CD14-positive monocyte (primary cell): ENCODE results near the gene SLC36A3. TPM values are rescaled to one million over a fixed set of nuclear protein-coding genes. Genes with fewer than 3 reads are reported as not detected.
"Not testable (repeated sequence)": the region's sequence is repeated elsewhere in the genome, so short reads cannot be mapped to it uniquely, and the experiment has no call there.

Experiments used
- DNase-seq, 3 donors: peaks; one replicate each; pipeline ENCODE4 v3.0.0-alpha.2; 2011 to 2022
- H2AFZ ChIP-seq: 2 replicates; pipeline ENCODE4 v1.6.0; 2012; ENCODE audit warnings: mild to moderate bottlenecking, low read depth, low read length, inconsistent platforms; ENCODE audit not compliant: insufficient read depth, poor library complexity, severe bottlenecking
- H3K27ac ChIP-seq, 2 donors: 1 replicate in 1 of 2; 2 replicates in 1 of 2; pipeline ENCODE4 v1.5.1; 2012 to 2013; ENCODE audit warnings: low read length in 2 of 2, control low read depth in 1 of 2, inconsistent platforms in 1 of 2, low read depth in 1 of 2, mild to moderate bottlenecking in 1 of 2
- H3K27me3 ChIP-seq, 2 donors: one replicate each; pipeline versions ENCODE4 v1.6.0 to v1.6.1; 2011 to 2013; ENCODE audit warnings: low read length in 2 of 2; ENCODE audit not compliant: control insufficient read depth in 2 of 2, insufficient read depth in 2 of 2
- H3K36me3 ChIP-seq, 2 donors: replicated peaks in 1 of 2; 1 replicate in 1 of 2; 2 replicates in 1 of 2; pipeline versions ENCODE4 v1.5.1 to v1.6.1; 2012 to 2013; ENCODE audit warnings: low read length in 2 of 2, control low read depth in 1 of 2, inconsistent platforms in 1 of 2, mild to moderate bottlenecking in 1 of 2; ENCODE audit not compliant: insufficient read depth in 2 of 2, control insufficient read depth in 1 of 2
- H3K4me1 ChIP-seq, 2 donors: 1 replicate in 1 of 2; 2 replicates in 1 of 2; pipeline versions ENCODE4 v1.5.1 to v1.6.1; 2012 to 2013; ENCODE audit warnings: low read length in 2 of 2, control low read depth in 1 of 2, inconsistent platforms in 1 of 2, mild to moderate bottlenecking in 1 of 2, moderate library complexity in 1 of 2; ENCODE audit not compliant: insufficient read depth in 2 of 2, control insufficient read depth in 1 of 2
- H3K4me2 ChIP-seq: replicated peaks from 2 replicates; pipeline ENCODE3; 2012; ENCODE audit warnings: low read length, moderate library complexity, mild to moderate bottlenecking; ENCODE audit not compliant: poor library complexity, severe bottlenecking; ENCODE audit errors: extremely low read depth
- H3K4me3 ChIP-seq, 3 experiments: fragments of 200-600 bp in 1 of 3; sonication (generic) in 1 of 3; replicated peaks in 1 of 3; 1 replicate in 2 of 3; 2 replicates in 1 of 3; pipeline ENCODE4 v1.5.1; 2011 to 2013; ENCODE audit warnings: low read length in 3 of 3, mild to moderate bottlenecking in 3 of 3, control low read depth in 2 of 3, low read depth in 2 of 3, inconsistent platforms in 1 of 3, moderate library complexity in 1 of 3
- H3K79me2 ChIP-seq: 2 replicates; pipeline ENCODE4 v1.6.0; 2012; ENCODE audit warnings: mild to moderate bottlenecking, control low read depth, inconsistent platforms, low read length, moderate library complexity; ENCODE audit not compliant: insufficient read depth
- H3K9ac ChIP-seq: 2 replicates; pipeline ENCODE4 v1.6.0; 2017; ENCODE audit warnings: low read length, mild to moderate bottlenecking; ENCODE audit not compliant: insufficient read depth, poor library complexity, severe bottlenecking
- H3K9me3 ChIP-seq, 2 donors: replicated peaks in 1 of 2; 1 replicate in 1 of 2; 2 replicates in 1 of 2; pipeline versions ENCODE4 v1.5.1 to v1.6.1; 2012 to 2013; ENCODE audit warnings: low read length in 2 of 2, control low read depth in 1 of 2; ENCODE audit not compliant: control insufficient read depth in 1 of 2, insufficient read depth in 1 of 2
- H4K20me1 ChIP-seq: 2 replicates; pipeline ENCODE4 v1.6.0; 2012; ENCODE audit warnings: mild to moderate bottlenecking, low read length, control low read depth, moderate library complexity; ENCODE audit not compliant: insufficient read depth
- H3K27ac Mint-ChIP-seq, 7 donors: one replicate each; pipeline ENCODE4 v1.8.0; 2020; ENCODE audit warnings: mild to moderate bottlenecking in 7 of 7, mixed read lengths in 7 of 7, moderate library complexity in 6 of 7, inconsistent platforms in 2 of 7
- H3K27me3 Mint-ChIP-seq, 3 donors: one replicate each; pipeline ENCODE4 v1.8.0; 2021 to 2022; ENCODE audit warnings: low read depth in 3 of 3, mild to moderate bottlenecking in 3 of 3, mixed read lengths in 3 of 3, moderate library complexity in 3 of 3, inconsistent platforms in 1 of 3
- H3K36me3 Mint-ChIP-seq, 2 donors: one replicate each; pipeline ENCODE4 v1.8.0; 2020; ENCODE audit warnings: mixed read lengths in 2 of 2, inconsistent platforms in 1 of 2, mild to moderate bottlenecking in 1 of 2
- H3K4me1 Mint-ChIP-seq: one replicate; pipeline ENCODE4 v1.8.0; 2020; ENCODE audit warnings: mild to moderate bottlenecking, mixed read lengths
- H3K4me3 Mint-ChIP-seq, 2 donors: one replicate each; pipeline ENCODE4 v1.8.0; 2020; ENCODE audit warnings: mild to moderate bottlenecking in 2 of 2, mixed read lengths in 2 of 2, moderate library complexity in 1 of 2
- H3K9me3 Mint-ChIP-seq, 7 donors: one replicate each; pipeline ENCODE4 v1.8.0; 2020 to 2022; ENCODE audit warnings: mixed read lengths in 7 of 7, mild to moderate bottlenecking in 6 of 7, moderate library complexity in 6 of 7, inconsistent platforms in 2 of 7
- WGBS: methylation state at CpG from one replicate; pipeline ENCODE4 v1.1.5; 2013; ENCODE audit warnings: missing lambda C conversion rate; ENCODE audit not compliant: insufficient coverage; 5-methylcytosine and 5-hydroxymethylcytosine counted together
- intact Hi-C, 2 donors: fragments of 100-400 bp; cut with micrococcal nuclease; formaldehyde crosslinking; loops; one replicate each; pipeline versions ENCODE4 v1.15.0 to v1.15.1; 2023
- polyA plus RNA-seq, 3 donors: library from polyadenylated mRNA; depleted of rRNA in 1 of 3; unstranded in 2 of 3; stranded (reverse) in 1 of 3; fragments of 300-500 nt in 2 of 3; fragments of >200 nt in 1 of 3; fragmentation: Illumina TruSeq in 2 of 3; gene quantifications; 1 replicate in 2 of 3; 2 replicates in 1 of 3; pipeline ENCODE4 v1.2.3, GENCODE V29; 2012 to 2021
- TF ChIP-seq, protein P1 (sequence below): fragments of 200-600 bp; IDR thresholded peaks from one replicate; pipeline ENCODE4 v1.8.0; 2022; ENCODE audit warnings: antibody characterized with exemption, mild to moderate bottlenecking

SLC36A3 gene
- polyA plus RNA-seq, 3 donors, result not detected

DNA sequence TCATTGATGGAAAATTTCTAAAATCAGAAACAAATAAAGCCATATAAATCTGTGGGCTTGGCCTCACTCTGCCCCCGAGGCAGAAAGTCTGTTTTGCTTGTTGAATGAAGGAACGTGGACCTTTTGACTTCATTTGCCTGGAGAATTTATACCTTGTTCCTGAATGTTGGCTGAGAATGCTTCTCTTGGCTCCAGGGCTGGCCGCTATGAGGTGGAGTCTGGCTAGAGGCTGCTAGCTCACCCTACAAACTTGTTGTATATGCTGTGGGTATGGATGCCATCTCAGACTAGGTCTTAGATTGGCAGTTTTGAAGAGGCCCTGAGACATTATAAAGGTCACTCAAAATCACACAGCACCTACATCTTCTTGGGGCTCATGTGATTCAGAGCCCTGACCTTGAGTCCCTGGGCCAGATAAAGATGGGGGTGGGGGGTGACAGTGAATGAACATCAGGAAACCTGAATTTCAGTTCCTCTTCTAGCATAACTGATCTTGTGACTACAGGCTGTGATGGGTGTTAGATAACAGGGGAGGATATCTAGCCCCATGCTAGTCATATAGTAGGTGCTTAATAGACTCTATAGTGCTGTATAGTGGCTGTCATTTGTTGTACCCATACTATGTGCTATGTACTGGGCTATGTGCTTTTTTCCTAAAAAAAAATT lies 47.8 kb downstream of the SLC36A3 start:
- H3K9ac ChIP-seq, result no peak overlapping the region
- intact Hi-C loops, result loop anchor here in 1 of 2 donors (10.0 kb wide), 1 partner anchor 201 kb away; no protein-coding TSS in a partner anchor
- H3K79me2 ChIP-seq, result peaks cover 74% of the 10 kb centered on the region
- peaks cover 10 to 13% of the 10 kb centered on the region in 2 donors for H3K36me3 ChIP-seq
- peaks cover 71% of the 10 kb centered on the region for H3K4me1 Mint-ChIP-seq
- no peaks in the 10 kb centered on the region for H3K9me3 ChIP-seq
- no peak overlapping the region for H2AFZ ChIP-seq
- H4K20me1 ChIP-seq, result peaks cover 32% of the 10 kb centered on the region
- DNase-seq, result peak; percentile 69 to 83 (median 74)
- H3K4me3 Mint-ChIP-seq, result peak overlapping the region; percentile 37 to 96
- peak overlapping the region; percentile 83 to 94 for H3K27ac ChIP-seq
- peak overlapping the region in 1 of 3 experiments; percentile 99 for H3K4me3 ChIP-seq
- peaks cover 17 to 20% of the 10 kb centered on the region in 2 donors for H3K36me3 Mint-ChIP-seq
- H3K27me3 ChIP-seq, result no peaks in the 10 kb centered on the region
- WGBS, result 83% methylated on average over 1 of the region's 3 CpGs
- TF ChIP-seq, protein P1, sequence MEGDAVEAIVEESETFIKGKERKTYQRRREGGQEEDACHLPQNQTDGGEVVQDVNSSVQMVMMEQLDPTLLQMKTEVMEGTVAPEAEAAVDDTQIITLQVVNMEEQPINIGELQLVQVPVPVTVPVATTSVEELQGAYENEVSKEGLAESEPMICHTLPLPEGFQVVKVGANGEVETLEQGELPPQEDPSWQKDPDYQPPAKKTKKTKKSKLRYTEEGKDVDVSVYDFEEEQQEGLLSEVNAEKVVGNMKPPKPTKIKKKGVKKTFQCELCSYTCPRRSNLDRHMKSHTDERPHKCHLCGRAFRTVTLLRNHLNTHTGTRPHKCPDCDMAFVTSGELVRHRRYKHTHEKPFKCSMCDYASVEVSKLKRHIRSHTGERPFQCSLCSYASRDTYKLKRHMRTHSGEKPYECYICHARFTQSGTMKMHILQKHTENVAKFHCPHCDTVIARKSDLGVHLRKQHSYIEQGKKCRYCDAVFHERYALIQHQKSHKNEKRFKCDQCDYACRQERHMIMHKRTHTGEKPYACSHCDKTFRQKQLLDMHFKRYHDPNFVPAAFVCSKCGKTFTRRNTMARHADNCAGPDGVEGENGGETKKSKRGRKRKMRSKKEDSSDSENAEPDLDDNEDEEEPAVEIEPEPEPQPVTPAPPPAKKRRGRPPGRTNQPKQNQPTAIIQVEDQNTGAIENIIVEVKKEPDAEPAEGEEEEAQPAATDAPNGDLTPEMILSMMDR, result no peak
- H3K27me3 Mint-ChIP-seq, result peaks cover 0 to 2% (median 2%) of the 10 kb centered on the region in 3 donors
- H3K4me1 ChIP-seq, result peaks cover 71 to 79% of the 10 kb centered on the region in 2 donors
- peak overlapping the region; percentile 90 to 100 (median 97) for H3K27ac Mint-ChIP-seq
- H3K9me3 Mint-ChIP-seq, result no peaks in the 10 kb centered on the region
- H3K4me2 ChIP-seq, result peak overlapping the region; percentile 100

DNA sequence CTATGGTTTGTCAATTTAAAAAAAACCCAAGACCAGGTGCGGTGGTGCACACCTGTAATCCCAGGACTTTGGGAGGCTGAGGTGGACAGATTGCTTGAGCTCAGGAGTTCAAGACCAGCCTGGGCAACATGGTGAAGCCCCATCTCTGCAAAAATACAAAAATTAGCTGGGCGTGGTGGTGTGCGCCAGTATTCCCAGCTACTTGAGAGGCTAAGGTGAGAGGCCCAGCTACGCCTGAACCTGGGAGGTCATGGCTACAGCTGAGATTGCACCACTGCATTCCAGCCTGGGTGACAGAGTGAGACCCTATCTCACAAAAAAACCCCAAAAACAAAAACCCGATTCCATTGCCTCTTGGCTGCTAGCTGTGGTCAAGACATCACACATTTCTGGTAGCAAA lies 48.6 kb downstream of the SLC36A3 start:
- H3K27ac ChIP-seq, result peak overlapping the region; percentile 83 to 94
- H3K79me2 ChIP-seq, result peaks cover 68% of the 10 kb centered on the region
- H4K20me1 ChIP-seq, result peaks cover 32% of the 10 kb centered on the region
- intact Hi-C loops, result loop anchor here in 1 of 2 donors (5.0 to 10.0 kb wide), 2 partner anchors 38 to 200 kb away; no protein-coding TSS in a partner anchor
- peak overlapping the region in 1 of 2 donors; percentile 96 for H3K4me3 Mint-ChIP-seq
- not testable (repeated sequence) for H3K36me3 ChIP-seq, H3K9ac ChIP-seq, H3K9me3 Mint-ChIP-seq, H3K9me3 ChIP-seq, DNase-seq, H3K27me3 ChIP-seq, H2AFZ ChIP-seq, H3K27me3 Mint-ChIP-seq
- H3K36me3 Mint-ChIP-seq, result peaks cover 17% of the 10 kb centered on the region in 2 donors
- WGBS, result 100% methylated on average over 2 of the region's 5 CpGs
- peak overlapping the region in 1 of 3 experiments; percentile 99 for H3K4me3 ChIP-seq
- peaks cover 71 to 79% of the 10 kb centered on the region in 2 donors for H3K4me1 ChIP-seq
- H3K4me2 ChIP-seq, result peak overlapping the region; percentile 100
- H3K4me1 Mint-ChIP-seq, result peaks cover 71% of the 10 kb centered on the region
- peak overlapping the region; percentile 90 to 100 (median 97) for H3K27ac Mint-ChIP-seq
